GM12873 (cell line): ENCODE measurements around the gene CD46.

ENCODE experiments used
- CTCF ChIP-seq: IDR thresholded peaks from 2 replicates; pipeline ENCODE4 v1.5.1; 2012; ENCODE audit warnings: low read depth, mild to moderate bottlenecking, moderate library complexity, low read length, control low read depth; ENCODE audit not compliant: insufficient read depth; ENCODE audit errors: missing control alignments

CD46 gene

GRCh38 chr1:207762622-207763021, 10.8 kb downstream of the CD46 start:
- TF ChIP-seq CTCF: no peak

DNA sequence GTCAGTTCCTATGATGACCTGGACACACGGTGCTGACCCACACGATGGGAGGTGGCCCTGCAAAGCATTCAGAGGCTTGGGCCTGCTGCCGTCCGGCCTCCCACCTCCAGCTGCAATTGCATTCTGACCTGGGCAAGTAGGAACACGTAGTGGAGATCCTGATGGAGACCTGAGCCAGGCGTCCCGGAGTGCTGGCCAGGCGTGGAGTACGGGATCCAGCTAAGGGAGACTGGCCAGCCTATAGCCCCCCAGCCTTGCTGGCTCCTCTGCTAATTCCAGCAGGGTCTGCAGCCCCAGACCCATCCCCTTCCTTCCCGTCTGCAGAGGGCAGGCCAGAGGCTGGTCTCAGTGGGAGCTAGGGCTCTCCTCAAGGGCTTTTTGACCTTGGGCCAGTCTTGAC, 11.2 kb downstream of the CD46 start:
- no peak for TF ChIP-seq CTCF

DNA sequence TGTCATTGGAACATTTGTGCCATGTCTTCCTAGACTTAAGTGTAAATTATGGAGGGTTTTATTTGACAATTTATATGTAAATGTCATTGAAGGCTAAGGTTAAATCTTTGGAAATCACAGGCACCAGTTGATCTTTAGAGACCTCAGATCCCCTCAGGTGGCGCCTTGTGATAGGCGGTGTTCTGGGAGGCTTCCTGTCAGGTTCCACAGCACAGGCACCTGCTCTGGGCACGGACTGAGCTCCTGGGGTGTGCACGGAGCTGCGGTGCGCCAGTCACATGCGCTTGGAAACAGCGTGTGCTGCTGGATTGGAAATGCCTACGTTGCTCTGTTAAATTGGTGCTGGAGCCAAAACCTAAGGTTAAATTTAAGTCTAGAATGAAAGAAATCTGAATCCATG, 12.1 kb downstream of the CD46 start:
- no peak for TF ChIP-seq CTCF

GRCh38 chr1:207766569-207766968, 14.7 kb downstream of the CD46 start:
- no peak for TF ChIP-seq CTCF

GRCh38 chr1:207779008-207779407, 27.2 kb downstream of the CD46 start:
- TF ChIP-seq CTCF: no peak

GRCh38 chr1:207781312-207781711, 29.5 kb downstream of the CD46 start:
- TF ChIP-seq CTCF: no peak

GRCh38 chr1:207787776-207788175, 35.9 kb downstream of the CD46 start:
- no peak for TF ChIP-seq CTCF

GRCh38 chr1:207789386-207789785, 37.5 kb downstream of the CD46 start:
- no peak for TF ChIP-seq CTCF
